ENCODE data around the gene C10orf143. TPM values are rescaled to one million over a fixed set of nuclear protein-coding genes. Genes with fewer than 3 reads are reported as not detected.

Gene C10orf143
- total and polyA plus RNA-seq, 2 of the 8 experiments (the other 6 are each of a cell fraction or from before 2014, with no cell fraction given), result 1.6 to 2.0 TPM

DNA sequence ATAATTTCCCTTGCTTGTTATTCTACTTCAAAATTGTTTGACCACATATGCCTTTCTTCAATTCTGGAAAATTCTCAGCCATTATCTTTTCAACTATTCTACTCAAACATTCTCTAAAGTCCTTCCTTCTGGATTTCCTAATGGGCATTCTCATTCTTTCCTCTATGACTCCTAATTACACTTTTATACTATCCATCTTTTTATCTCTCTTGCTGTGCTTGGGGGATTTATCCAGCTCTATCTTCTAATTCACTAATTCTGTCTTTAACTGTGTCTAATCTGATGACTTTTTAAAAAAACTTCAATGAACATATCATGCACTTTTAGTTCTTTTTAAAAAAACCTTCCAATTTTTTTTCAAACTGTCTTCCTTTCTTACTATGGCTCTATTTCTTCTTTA lies 38.4 kb downstream of the C10orf143 start:
- H2AFZ ChIP-seq (ENCODE audit: low read length), result no peak overlapping the region
- H3K14ac ChIP-seq (ENCODE audit: insufficient read length), result no peak overlapping the region
- ChIA-PET POLR2A (ENCODE audit: partially characterized antibody) (no interaction called here), CTCF (ENCODE audit: partially characterized antibody) (no interaction called here)
- H3K79me1 ChIP-seq (ENCODE audit: low read depth, low read length), result no peaks in the 10 kb centered on the region
- FAIRE-seq (no peak), DNase-seq (ENCODE audit: low read depth in 1 of 2, low spot score in 2 of 2) (no peak)
- H4K91ac ChIP-seq (replicated peaks; ENCODE audit: insufficient read length, low read length), result no peak overlapping the region
- no peak overlapping the region for H2BK12ac ChIP-seq (ENCODE audit: low read depth, low read length)
- H2BK15ac ChIP-seq (ENCODE audit: low read length), result no peak overlapping the region
- H2BK120ac ChIP-seq (replicated peaks; ENCODE audit: low read depth, low read length), result no peak overlapping the region
- no peak for TF ChIP-seq CBX8 (IDR thresholded peaks at IDR 0.05; ENCODE audit: borderline replicate concordance, low read depth, low read length)
- no peak for TF ChIP-seq MAFK (IDR thresholded peaks at IDR 0.05; ENCODE audit: low read depth, low read length)
- TF ChIP-seq JUN (IDR thresholded peaks at IDR 0.05; ENCODE audit: low read depth, low read length), result no peak
- TF ChIP-seq KDM4A (IDR thresholded peaks at IDR 0.05; ENCODE audit: low read depth, low read length, severe bottlenecking), result no peak
- TF ChIP-seq KDM1A (IDR thresholded peaks at IDR 0.05; ENCODE audit: borderline replicate concordance, low read length), result no peak
- TF ChIP-seq CEBPB (IDR thresholded peaks at IDR 0.05; ENCODE audit: low read depth, low read length), result no peak
- no peak for TF ChIP-seq POU5F1 (IDR thresholded peaks at IDR 0.05; ENCODE audit: low read depth, low read length)
- no peak for TF ChIP-seq HDAC2 (IDR thresholded peaks at IDR 0.05; ENCODE audit: borderline replicate concordance in 1 of 2, low read depth in 2 of 2, low read length in 2 of 2)
- no peak for TF ChIP-seq TEAD4 (IDR thresholded peaks at IDR 0.05; ENCODE audit: low read depth, low read length)
- TF ChIP-seq, protein P1, sequence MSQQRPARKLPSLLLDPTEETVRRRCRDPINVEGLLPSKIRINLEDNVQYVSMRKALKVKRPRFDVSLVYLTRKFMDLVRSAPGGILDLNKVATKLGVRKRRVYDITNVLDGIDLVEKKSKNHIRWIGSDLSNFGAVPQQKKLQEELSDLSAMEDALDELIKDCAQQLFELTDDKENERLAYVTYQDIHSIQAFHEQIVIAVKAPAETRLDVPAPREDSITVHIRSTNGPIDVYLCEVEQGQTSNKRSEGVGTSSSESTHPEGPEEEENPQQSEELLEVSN (IDR thresholded peaks at IDR 0.05), result no peak
- no peak for TF ChIP-seq POLR2AphosphoS5 (IDR thresholded peaks at IDR 0.05; ENCODE audit: low read depth, low read length)
- no peak for TF ChIP-seq BCL11A (IDR thresholded peaks at IDR 0.05; ENCODE audit: low read depth in 2 of 2, low read length in 2 of 2)
- TF ChIP-seq, protein P2, sequence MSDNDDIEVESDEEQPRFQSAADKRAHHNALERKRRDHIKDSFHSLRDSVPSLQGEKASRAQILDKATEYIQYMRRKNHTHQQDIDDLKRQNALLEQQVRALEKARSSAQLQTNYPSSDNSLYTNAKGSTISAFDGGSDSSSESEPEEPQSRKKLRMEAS (IDR thresholded peaks at IDR 0.05), result no peak
- no peak overlapping the region for H4K5ac ChIP-seq (ENCODE audit: insufficient read length, low read depth, low read length)
- no peak overlapping the region for H3K23ac ChIP-seq (ENCODE audit: insufficient read length)
- no peak overlapping the region for H3K27ac ChIP-seq (ENCODE audit: low read depth, low read length)
- H3K36me3 ChIP-seq (ENCODE audit: control insufficient read depth in 2 of 4, insufficient read depth in 4 of 4, low read length in 3 of 4), result no peaks in the 10 kb centered on the region
- H3K56ac ChIP-seq (replicated peaks; ENCODE audit: insufficient read length, low read depth, low read length), result no peak overlapping the region
- H3K4me1 ChIP-seq (replicated peaks in 1 of 4; ENCODE audit: control insufficient read depth in 3 of 4, insufficient read depth in 4 of 4, low read length in 3 of 4), result no peaks in the 10 kb centered on the region
- H2AK5ac ChIP-seq (ENCODE audit: low read depth, low read length), result no peak overlapping the region
- no peak overlapping the region for H2BK20ac ChIP-seq (ENCODE audit: low read length)
- no peaks in the 10 kb centered on the region for H4K20me1 ChIP-seq (replicated peaks in 1 of 2; ENCODE audit: control insufficient read depth in 1 of 2, insufficient read depth in 2 of 2, low read length in 2 of 2)
- H2BK5ac ChIP-seq (ENCODE audit: low read depth, low read length), result no peak overlapping the region
- H3K23me2 ChIP-seq (ENCODE audit: low read depth, low read length), result no peaks in the 10 kb centered on the region
- no peak overlapping the region for H3K9ac ChIP-seq (replicated peaks in 1 of 4; ENCODE audit: extremely low read depth in 1 of 4, low read depth in 3 of 4, low read length in 3 of 4)
- H3K79me2 ChIP-seq (ENCODE audit: control insufficient read depth in 1 of 2, insufficient read depth in 2 of 2, low read length in 2 of 2), result no peaks in the 10 kb centered on the region
- no peak overlapping the region for H3K4me2 ChIP-seq (ENCODE audit: insufficient read depth in 1 of 2, low read depth in 2 of 2, low read length in 2 of 2)
- H3K27me3 ChIP-seq (replicated peaks in 1 of 4; ENCODE audit: control insufficient read depth in 3 of 4, extremely low read depth in 1 of 4, insufficient read depth in 3 of 4, low read length in 3 of 4), result no peaks in the 10 kb centered on the region
- no peak overlapping the region for H4K8ac ChIP-seq (ENCODE audit: extremely low read depth, insufficient read depth, low read length)
- no peak overlapping the region for H3K4ac ChIP-seq (replicated peaks; ENCODE audit: insufficient read length, low read depth, low read length)
- H3K4me3 ChIP-seq (ENCODE audit: extremely low read depth in 1 of 4, insufficient read depth in 2 of 4, low read depth in 3 of 4, low read length in 4 of 4), result no peak overlapping the region
- no peaks in the 10 kb centered on the region for H3K9me3 ChIP-seq (ENCODE audit: insufficient read depth in 2 of 2, low read depth in 1 of 2, low read length in 1 of 2)
- H3K18ac ChIP-seq (ENCODE audit: extremely low read depth, low read length), result no peak overlapping the region

All from H1 (cell line).